K562 (cell line): ENCODE data around the gene CD151. TPM values are rescaled to one million over a fixed set of nuclear protein-coding genes. Genes with fewer than 3 reads are reported as not detected.

Experiments used
- ATF2 ChIP-seq: sonication (generic); formaldehyde crosslinking; IDR thresholded peaks from 2 replicates; pipeline ENCODE4 v1.8.1; 2022; ENCODE audit warnings: missing genetic modification reagents
- C11orf30 ChIP-seq: fragments of 450-650 bp; IDR thresholded peaks from 2 replicates; pipeline ENCODE4 v1.6.1; 2016; ENCODE audit warnings: low read depth, mild to moderate bottlenecking
- ELK3 ChIP-seq: fragments of 450-650 bp; formaldehyde crosslinking; IDR thresholded peaks from 2 replicates; pipeline ENCODE4 v1.4.0; 2020; ENCODE audit warnings: mild to moderate bottlenecking
- FOS ChIP-seq: IDR thresholded peaks from 3 replicates; pipeline ENCODE4 v1.6.1; 2011; ENCODE audit not compliant: insufficient read length; ENCODE audit errors: extremely low read depth
- GABPB1 ChIP-seq: sonication (generic); formaldehyde crosslinking; IDR thresholded peaks from 2 replicates; pipeline ENCODE4 v1.8.0; 2022; ENCODE audit warnings: mild to moderate bottlenecking, missing genetic modification reagents
- NFRKB ChIP-seq: fragments of 450-650 bp; IDR thresholded peaks from 2 replicates; pipeline ENCODE4 v1.6.1; 2016; ENCODE audit warnings: low read depth
- NFXL1 ChIP-seq: fragments of 450-650 bp; formaldehyde crosslinking; IDR thresholded peaks from 2 replicates; pipeline ENCODE4 v1.4.0; 2021; ENCODE audit warnings: mild to moderate bottlenecking
- OTX1 ChIP-seq: fragments of 450-650 bp; formaldehyde crosslinking; IDR thresholded peaks from 2 replicates; pipeline ENCODE4 v1.4.0; 2022; ENCODE audit warnings: mild to moderate bottlenecking
- RBM14 ChIP-seq: fragments of 200-400 bp; formaldehyde crosslinking; IDR thresholded peaks from 2 replicates; pipeline ENCODE4 v1.6.1; 2018; ENCODE audit warnings: low read depth, mild to moderate bottlenecking, low read length, moderate library complexity, borderline replicate concordance; ENCODE audit not compliant: insufficient read depth
- RNF2 ChIP-seq: sonication (generic); IDR thresholded peaks from 2 replicates; pipeline ENCODE4 v1.6.1; 2016
- SIX5 ChIP-seq, 2 experiments: IDR thresholded peaks; 2 replicates each; pipeline ENCODE4 v1.6.1; 2011; ENCODE audit warnings: low read length in 2 of 2, borderline replicate concordance in 1 of 2, low read depth in 1 of 2, mild to moderate bottlenecking in 1 of 2, moderate library complexity in 1 of 2; ENCODE audit not compliant: insufficient read depth in 1 of 2
- TGIF2 ChIP-seq: sonication (generic); formaldehyde crosslinking; IDR thresholded peaks from 2 replicates; pipeline ENCODE4 v1.8.1; 2022; ENCODE audit warnings: mild to moderate bottlenecking, missing genetic modification reagents, moderate library complexity
- TRIM28 ChIP-seq: fragments of 450-650 bp; IDR thresholded peaks from 2 replicates; pipeline ENCODE4 v1.6.1; 2017
- ZBTB8A ChIP-seq: fragments of 450-650 bp; IDR thresholded peaks from 2 replicates; pipeline ENCODE4 v1.6.1; 2018; ENCODE audit warnings: mild to moderate bottlenecking, moderate library complexity; ENCODE audit not compliant: partially characterized antibody
- ZC3H11A ChIP-seq: IDR thresholded peaks from 2 replicates; pipeline ENCODE4 v1.6.1; 2012; ENCODE audit warnings: low read depth, low read length, improper control_type of control experiment
- ZNF224 ChIP-seq: sonication (generic); formaldehyde crosslinking; IDR thresholded peaks from 2 replicates; pipeline ENCODE4 v1.8.0; 2022; ENCODE audit warnings: mild to moderate bottlenecking, missing genetic modification reagents
- ZNF277 ChIP-seq: fragments of 250-450 bp; sonication (Bioruptor Pico); IDR thresholded peaks from 2 replicates; pipeline ENCODE4 v1.8.0; 2022; ENCODE audit warnings: inconsistent platforms, mild to moderate bottlenecking, moderate library complexity, borderline replicate concordance
- ZNF655 ChIP-seq: fragments of 250-450 bp; sonication (Bioruptor Pico); IDR thresholded peaks from 2 replicates; pipeline ENCODE4 v1.5.0; 2021
- polyA plus RNA-seq, 8 experiments: library from polyadenylated mRNA; depleted of rRNA in 4 of 8; stranded (reverse) in 5 of 8; unstranded in 3 of 8; fragments of >200 nt; fragmentation: Nextera tagmentation in 2 of 8; fragmentation: Illumina TruSeq in 1 of 8; extraction: Ambion mirVana in 2 of 8; extraction: Trizol in 1 of 8; gene quantifications; 2 replicates each; pipeline versions ENCODE4 v1.2.1 to v1.2.3, GENCODE V29; 2011 to 2014; ENCODE audit warnings: inconsistent platforms in 1 of 8, missing spikeins in 1 of 8
- total RNA-seq, 7 experiments: library from RNA; depleted of rRNA in 6 of 7; stranded (reverse); fragments of >200 nt in 6 of 7; fragmentation: Illumina TruSeq in 2 of 7; extraction: Trizol in 2 of 7; gene quantifications; 2 replicates each; pipeline versions ENCODE4 v1.2.1 to v1.2.3, GENCODE V29; 2011 to 2021; ENCODE audit warnings: low replicate concordance in 1 of 7

Gene CD151
- total and polyA plus RNA-seq, 9 of the 15 experiments (the other 6 are each of a cell fraction or from before 2014, with no cell fraction given), result 2.3 to 187 (median 140) TPM

- TF ChIP-seq FOS (peak; percentile 50), ELK3 (CRISPR knock-in tag) (no peak), ZNF277 (CRISPR knock-in tag) (no peak), GABPB1 (CRISPR knock-in tag) (peak; percentile 100), ZNF224 (CRISPR knock-in tag) (0 out of 2 replicates have a peak, but pooled peaks have one; percentile 4), TGIF2 (CRISPR knock-in tag) (peak; percentile 49; the same call in 1 of the 2 replicates), NFRKB (peak; percentile 80), RBM14 (0 out of 2 replicates have a peak, but pooled peaks have one; percentile 62), ZC3H11A (0 out of 2 replicates have a peak, but pooled peaks have one; percentile 30), C11orf30 (peak; percentile 95), ZNF655 (no peak), ZBTB8A (no peak), ATF2 (peak; percentile 18; the same call in 1 of the 2 replicates), RNF2 (no peak), NFXL1 (CRISPR knock-in tag) (no peak), SIX5 (IDR thresholded peaks at IDR 0.05; ENCODE audit: borderline replicate concordance in 1 of 2, insufficient read depth in 1 of 2, low read depth in 1 of 2, low read length in 2 of 2) (peak; percentile 81 to 83), OTX1 (CRISPR knock-in tag) (0 out of 2 replicates have a peak, but pooled peaks have one; percentile 27), TRIM28 (0 out of 2 replicates have a peak, but pooled peaks have one; percentile 20)
Observed at GRCh38 chr11:809287-810039, 23.3 kb upstream of the CD151 start, which contains the start of gene RPLP2 (continued).
